ENCODE results near the gene NPW.

NPW gene

GRCh38 chr16:1984347-1985225 lies 35.0 kb upstream of the NPW start:
- in situ Hi-C loops (cut with MboI; ENCODE audit: low sequenced_read_pairs), result no loop called here

DNA sequence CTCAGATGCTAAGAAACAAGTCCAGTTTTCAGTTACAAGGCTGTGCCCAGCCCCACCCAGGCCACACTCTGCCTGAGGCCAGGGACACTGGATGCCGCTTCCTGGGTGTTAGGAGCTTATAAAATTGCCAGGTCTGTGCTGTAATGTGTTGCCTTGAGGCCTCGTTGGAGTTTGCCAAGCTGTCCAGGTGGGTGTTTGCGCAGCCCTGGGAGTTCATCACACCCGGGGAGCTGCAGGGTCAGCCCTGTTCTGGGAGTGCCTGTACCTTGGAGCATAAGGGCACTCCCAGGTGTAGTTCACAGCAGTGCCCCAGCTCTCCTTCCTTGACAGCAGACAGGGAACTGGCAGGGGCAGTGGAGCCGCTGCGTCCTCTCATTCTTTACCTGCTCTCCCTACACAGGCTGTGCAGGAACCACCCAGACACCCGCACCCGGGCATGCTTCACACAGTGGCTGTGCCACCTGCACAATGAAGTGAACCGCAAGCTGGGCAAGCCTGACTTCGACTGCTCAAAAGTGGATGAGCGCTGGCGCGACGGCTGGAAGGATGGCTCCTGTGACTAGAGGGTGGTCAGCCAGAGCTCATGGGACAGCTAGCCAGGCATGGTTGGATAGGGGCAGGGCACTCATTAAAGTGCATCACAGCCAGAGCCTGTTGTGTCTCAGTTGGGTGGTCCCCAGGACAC lies 34.0 kb upstream of the NPW start:
- in situ Hi-C loops (cut with MboI; ENCODE audit: low sequenced_read_pairs), result no loop called here

GRCh38 chr16:1987198-1987597 lies 32.4 kb upstream of the NPW start:
- in situ Hi-C loops (cut with MboI; ENCODE audit: low sequenced_read_pairs), result no loop called here

DNA sequence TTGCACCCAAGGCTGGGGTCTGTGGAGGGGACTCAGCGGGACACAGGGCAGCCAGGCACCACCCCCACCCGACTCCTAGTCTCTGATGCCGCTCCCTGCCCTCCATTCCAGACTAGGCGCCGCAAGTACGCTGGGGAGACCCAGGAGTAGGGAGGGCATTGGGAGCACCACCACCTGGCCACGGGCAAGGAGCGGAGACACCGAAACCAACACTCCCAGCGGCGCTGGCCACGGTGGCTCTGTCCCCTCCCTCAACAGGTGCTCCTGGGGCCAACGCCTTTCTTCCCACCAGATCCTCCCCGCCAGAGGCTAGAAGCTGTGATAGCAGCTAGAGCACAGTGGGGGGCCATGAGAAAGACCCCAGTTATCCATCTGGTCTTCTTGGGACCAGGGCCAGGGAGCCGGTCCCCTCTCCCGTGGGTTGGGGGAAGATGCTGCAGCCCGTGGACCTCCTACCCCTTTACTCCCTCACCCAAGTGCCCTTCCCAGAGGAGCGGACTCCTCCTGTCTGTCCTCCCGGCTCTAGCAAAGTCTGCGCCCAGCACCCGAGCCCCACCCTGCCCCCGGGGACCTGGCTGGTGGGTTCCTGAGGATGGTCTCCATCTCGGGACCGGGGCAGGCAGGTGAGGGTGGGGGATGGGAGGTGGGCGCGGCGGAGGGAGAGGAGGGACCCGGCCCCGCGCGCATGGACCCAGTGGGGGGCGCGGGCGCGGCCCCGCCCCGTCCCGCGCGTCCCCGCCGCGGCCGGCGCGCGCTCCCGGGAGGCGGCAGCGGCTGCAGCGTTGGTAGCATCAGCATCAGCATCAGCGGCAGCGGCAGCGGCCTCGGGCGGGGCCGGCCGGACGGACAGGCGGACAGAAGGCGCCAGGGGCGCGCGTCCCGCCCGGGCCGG lies 30.1 kb upstream of the NPW start, which contains the start of gene SYNGR3:
SYNGR3 (plus strand) TSS at position 762 of the 892 bp plus-strand sequence. CDS start 133 bp downstream, outside the sequence.
- in situ Hi-C loops (cut with MboI; ENCODE audit: low sequenced_read_pairs), result no loop called here

GRCh38 chr16:1990101-1990350 lies 29.6 kb upstream of the NPW start:
- in situ Hi-C loops (cut with MboI; ENCODE audit: low sequenced_read_pairs), result no loop called here

DNA sequence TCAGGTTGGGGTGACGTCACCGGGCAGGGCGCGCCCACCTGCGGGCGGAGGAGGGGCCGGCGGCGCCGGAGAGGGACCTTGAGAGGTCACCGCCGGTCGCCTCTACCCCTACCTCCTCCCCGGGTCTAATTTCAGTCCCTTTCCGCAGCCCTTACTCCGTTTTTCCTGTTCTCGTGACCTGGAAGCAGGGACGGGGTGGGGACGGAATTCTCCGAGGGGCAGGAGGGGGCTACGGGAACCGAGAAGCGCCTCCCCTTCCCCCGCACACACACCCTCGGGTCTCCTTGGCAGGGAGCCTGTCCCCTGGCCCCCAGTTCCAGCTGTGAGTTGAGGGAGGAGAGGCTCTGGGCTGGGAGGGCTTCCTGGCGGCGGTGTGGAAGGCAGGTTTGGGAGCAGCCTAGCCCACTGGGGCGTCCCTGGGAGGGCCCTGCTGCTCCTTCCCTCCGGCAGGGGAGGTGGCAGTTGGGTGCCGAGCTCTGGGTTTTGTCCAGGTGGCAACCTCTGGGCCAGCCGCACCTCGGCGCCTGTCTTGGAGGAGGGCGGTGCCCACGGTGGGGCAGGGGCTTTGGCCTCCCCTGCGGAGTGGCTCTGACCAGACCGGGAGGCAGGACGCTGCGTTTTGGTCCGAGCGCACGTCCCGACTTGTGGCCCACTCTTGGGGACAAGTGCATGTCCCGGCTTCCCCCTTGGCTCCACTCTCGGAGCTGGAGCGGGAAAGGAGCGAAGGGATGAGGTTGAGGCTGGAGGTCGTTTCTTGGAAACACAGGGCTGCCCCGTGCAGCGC lies 29.0 kb upstream of the NPW start:
- in situ Hi-C loops (cut with MboI; ENCODE audit: low sequenced_read_pairs), result no loop called here

- in situ Hi-C loops (cut with MboI; ENCODE audit: low sequenced_read_pairs), result no loop called here
Measured at GRCh38 chr16:1991135-1991551, 28.4 kb upstream of the NPW start.

- in situ Hi-C loops (cut with MboI; ENCODE audit: low sequenced_read_pairs), result no loop called here
Measured at GRCh38 chr16:1991588-1991947, 28.0 kb upstream of the NPW start.

- in situ Hi-C loops (cut with MboI; ENCODE audit: low sequenced_read_pairs), result no loop called here
Measured at GRCh38 chr16:1991948-1992703, 27.5 kb upstream of the NPW start.

DNA sequence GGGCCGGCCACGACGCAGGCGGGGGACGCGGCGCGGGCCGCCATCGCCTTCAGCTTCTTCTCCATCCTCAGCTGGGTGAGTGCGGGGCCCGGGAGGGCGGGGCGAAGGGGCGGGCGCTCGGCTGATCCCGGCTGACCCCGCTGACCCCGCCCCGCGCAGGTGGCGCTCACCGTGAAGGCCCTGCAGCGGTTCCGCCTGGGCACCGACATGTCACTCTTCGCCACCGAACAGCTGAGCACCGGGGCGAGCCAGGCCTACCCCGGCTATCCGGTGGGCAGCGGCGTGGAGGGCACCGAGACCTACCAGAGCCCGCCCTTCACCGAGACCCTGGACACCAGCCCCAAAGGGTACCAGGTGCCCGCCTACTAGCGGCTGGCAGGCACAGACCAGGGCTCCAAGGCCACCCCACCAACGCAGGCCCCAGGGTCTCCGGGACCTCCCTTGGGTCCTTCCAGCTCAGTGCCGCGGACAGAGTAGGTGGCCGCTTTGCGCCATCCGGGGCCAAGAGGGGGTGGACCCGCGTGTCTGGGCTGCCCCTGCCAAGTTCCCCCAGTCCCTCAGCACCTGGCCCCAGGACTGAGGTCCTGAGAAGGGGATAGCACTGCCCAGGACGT lies 26.8 kb upstream of the NPW start:
- in situ Hi-C loops (cut with MboI; ENCODE audit: low sequenced_read_pairs), result no loop called here

- in situ Hi-C loops (cut with MboI; ENCODE audit: low sequenced_read_pairs), result no loop called here
Measured at GRCh38 chr16:1993731-1994131, 25.9 kb upstream of the NPW start.

DNA sequence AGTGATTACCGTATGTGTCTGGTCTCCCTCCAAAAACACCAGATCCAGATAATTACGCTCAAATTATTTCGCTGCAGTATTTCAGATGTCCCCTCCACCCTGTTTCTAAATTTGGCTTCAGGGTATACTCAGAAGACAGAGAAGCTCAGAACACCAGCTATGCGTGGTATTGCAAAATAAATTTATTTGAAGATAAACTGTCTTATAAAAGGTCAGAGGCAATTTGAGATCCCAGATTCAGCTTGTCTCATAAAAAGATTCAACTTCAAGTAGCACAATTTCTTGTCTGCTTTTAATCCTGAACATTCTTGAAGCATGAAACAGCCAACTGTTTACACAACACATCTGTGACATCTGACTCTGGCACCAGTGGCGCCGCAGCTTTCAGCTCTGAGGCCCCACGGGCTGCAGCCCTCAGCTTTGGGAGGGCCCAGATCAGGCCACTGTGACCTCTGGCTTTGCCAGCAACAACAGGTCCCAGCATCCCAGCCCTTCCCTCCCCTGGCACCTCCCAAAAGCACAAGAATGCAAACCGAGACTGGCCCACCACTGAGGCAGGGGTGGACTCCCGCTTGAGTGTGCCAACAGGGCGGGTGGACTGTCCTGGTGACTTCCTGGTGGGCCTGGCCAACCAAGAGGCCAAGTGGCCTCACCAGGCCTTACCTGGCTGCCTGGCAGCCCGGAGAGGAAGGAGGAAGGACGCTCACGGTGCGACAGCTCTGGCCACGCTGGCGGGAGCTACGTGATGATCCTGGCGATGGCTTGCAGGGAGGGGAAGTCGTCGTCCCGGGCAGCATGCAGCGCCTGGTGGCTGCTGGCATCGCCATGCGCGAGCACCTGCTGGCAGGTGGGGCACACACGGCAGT lies 21.9 kb upstream of the NPW start:
- in situ Hi-C loops (cut with MboI; ENCODE audit: low sequenced_read_pairs), result no loop called here

DNA sequence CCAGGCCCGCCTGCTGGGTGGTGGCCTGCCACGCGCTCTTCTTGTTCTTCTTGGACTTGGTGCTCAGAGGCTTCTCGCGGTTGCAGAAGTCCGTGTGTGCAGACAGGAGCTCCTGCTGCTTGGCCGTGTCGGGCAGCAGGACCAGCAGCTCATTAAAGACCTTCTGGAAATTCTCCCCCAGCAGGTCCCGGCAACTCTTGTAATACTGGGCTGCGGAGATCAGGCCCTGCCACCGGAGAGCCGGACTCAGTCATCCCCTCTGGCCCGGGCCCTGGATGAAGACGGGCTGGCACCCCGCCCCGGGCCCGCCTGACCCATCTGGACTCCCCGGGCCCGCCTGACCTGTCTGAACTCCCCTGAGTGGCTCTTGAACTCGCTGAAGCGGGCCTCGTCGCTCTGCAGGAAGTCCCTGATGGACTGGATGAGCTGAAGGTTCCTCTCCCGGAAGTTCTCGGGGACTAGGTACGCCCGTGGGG lies 21.2 kb upstream of the NPW start:
- in situ Hi-C loops (cut with MboI; ENCODE audit: low sequenced_read_pairs), result no loop called here

DNA sequence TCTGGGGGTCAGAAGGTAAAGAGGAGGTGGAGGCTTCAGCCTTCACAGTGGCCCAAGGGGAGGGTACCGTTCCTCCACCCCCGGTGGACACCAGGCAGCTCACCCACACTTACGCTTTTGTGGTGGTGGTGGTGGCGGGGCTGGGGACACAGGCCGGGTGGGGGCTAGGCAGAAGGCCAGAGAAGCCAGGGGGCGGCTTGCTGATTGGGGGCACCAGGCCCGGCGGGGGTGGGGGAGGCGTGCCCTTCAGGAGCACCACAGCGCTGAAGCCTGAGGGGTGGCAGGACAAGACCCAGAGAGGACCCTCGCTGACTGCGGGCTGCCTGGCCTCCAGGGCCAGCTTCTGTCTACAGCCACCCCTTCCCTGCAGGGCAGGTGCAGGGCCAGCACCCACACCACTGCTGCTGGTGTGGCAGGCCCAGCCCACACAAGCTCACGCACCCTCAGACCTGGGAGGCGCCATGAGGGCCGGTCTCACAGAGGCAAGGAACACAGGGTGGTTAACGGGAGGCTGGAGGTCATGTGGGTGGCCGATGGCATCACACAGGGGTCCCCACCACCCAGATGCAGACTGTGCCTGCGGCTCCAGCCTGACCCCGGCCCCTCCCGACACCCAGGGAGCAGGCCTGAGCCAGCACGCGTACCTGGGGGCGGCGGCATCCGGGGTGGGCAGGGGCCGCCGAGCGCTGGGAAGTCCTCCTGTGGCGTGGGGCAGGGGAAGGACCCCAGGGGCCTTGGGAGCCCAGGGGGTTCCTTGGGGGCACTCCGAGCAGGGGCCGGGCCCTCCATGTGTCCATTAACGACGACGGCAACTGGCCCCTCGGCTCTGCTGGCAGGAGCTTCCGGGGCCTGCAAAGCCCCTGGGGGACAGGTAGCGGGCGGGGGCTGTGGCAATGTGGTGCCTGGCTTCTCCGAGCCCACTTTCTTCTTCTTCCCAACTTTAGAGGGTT lies 20.5 kb upstream of the NPW start:
- in situ Hi-C loops (cut with MboI; ENCODE audit: low sequenced_read_pairs), result no loop called here

- in situ Hi-C loops (cut with MboI; ENCODE audit: low sequenced_read_pairs), result no loop called here
Measured at GRCh38 chr16:1999866-2000514, 19.6 kb upstream of the NPW start.

- in situ Hi-C loops (cut with MboI; ENCODE audit: low sequenced_read_pairs), result no loop called here
Measured at GRCh38 chr16:2001035-2001434, 18.6 kb upstream of the NPW start.

Measured in hTERT RPE-1 (cell line).